ENCODE results near the gene NHLRC3.

GRCh38 chr13:39037880-39038568 lies at the start of gene NHLRC3, which contains the start of gene PROSER1:
- TF ChIP-seq CTCF (conservative IDR thresholded peaks at IDR 0.05; ENCODE audit: low read length) (no peak), EZH2phosphoT487 (IDR thresholded peaks at IDR 0.05; ENCODE audit: borderline replicate concordance, low read depth, low read length) (no peak)

Measured in OCI-LY7 (cell line).